ENCODE data around the gene KRTAP10-5.

The KRTAP10-5 gene

GRCh38 chr21:44529503-44530125, 50.8 kb downstream of the KRTAP10-5 start:
- DNase-seq (ENCODE audit: low spot score), result no peak

Data from cerebellar cortex (tissue), 1 donor.